Cerebellar nuclear complex (tissue), 1 donor: ENCODE data around the gene C9orf72.
"Not testable (repeated sequence)": the region's sequence is repeated elsewhere in the genome, so short reads cannot be mapped to it uniquely, and the experiment has no call there.

Experiments used
- DNase-seq, 2 experiments: peaks; one replicate each; lab custom pipeline; 2025; lab: John Stamatoyannopoulos, UW

Gene C9orf72, protein sequence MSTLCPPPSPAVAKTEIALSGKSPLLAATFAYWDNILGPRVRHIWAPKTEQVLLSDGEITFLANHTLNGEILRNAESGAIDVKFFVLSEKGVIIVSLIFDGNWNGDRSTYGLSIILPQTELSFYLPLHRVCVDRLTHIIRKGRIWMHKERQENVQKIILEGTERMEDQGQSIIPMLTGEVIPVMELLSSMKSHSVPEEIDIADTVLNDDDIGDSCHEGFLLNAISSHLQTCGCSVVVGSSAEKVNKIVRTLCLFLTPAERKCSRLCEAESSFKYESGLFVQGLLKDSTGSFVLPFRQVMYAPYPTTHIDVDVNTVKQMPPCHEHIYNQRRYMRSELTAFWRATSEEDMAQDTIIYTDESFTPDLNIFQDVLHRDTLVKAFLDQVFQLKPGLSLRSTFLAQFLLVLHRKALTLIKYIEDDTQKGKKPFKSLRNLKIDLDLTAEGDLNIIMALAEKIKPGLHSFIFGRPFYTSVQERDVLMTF

DNA sequence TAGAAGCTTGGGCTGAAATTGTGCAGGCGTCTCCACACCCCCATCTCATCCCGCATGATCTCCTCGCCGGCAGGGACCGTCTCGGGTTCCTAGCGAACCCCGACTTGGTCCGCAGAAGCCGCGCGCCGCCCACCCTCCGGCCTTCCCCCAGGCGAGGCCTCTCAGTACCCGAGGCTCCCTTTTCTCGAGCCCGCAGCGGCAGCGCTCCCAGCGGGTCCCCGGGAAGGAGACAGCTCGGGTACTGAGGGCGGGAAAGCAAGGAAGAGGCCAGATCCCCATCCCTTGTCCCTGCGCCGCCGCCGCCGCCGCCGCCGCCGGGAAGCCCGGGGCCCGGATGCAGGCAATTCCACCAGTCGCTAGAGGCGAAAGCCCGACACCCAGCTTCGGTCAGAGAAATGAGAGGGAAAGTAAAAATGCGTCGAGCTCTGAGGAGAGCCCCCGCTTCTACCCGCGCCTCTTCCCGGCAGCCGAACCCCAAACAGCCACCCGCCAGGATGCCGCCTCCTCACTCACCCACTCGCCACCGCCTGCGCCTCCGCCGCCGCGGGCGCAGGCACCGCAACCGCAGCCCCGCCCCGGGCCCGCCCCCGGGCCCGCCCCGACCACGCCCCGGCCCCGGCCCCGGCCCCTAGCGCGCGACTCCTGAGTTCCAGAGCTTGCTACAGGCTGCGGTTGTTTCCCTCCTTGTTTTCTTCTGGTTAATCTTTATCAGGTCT, at the start of gene C9orf72:
Gene C9orf72 (minus strand): TSS at position 564 of the 716 bp plus-strand sequence. CDS start 6,361 bp downstream, outside the sequence.
- peak in 1 of 2 experiments; percentile 64 for DNase-seq

DNA sequence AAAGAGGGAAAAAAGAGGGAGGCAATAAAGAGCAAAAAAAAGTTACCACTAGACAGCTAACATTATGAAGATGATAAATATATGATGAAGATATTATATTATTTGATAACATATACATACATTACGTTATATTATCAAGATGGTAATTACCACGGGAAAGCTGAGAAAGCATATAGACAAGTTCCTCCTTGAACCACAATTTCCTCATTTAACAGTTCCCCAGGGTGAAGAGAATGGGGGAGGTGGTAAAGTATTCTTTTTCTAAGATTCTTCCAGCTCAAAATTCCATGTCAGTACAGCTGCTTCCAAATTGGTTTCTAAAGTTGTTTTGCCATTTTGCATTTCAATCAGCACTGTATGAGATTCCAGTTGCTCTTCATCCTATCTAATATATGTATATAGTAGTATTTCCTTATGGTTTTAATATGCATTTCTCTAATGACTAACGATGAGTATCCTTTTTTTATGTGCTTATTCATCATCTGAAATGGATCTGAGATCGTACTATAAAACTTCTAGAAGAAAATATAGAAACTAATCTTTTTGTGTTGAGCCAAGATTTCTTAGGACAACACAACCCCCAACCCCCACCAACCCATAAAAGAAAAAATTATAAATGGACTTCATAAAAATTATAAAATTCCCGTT, 49.5 kb upstream of the C9orf72 start:
- no peak for DNase-seq

DNA sequence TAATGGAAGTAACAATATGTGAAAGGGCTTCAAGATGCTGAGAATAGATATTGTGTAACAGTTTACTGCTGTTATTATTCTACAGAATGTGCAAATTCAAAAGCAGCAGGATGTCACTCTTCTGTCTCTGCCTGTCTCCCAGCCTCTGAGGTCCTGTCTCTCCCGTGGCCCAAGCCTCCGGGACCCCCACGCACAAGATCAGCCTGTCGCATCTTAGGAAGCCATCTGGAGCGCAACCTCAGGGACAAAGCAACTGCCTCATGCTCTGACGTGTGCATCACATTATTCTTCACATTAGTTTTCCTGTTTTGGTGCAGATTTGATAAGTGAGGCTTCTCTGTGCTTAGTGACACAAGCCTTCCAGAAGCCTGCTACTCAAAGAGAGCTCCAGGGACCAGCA, 46.5 kb upstream of the C9orf72 start:
- DNase-seq: no peak

GRCh38 chr9:27618066-27618465, 44.8 kb upstream of the C9orf72 start:
- DNase-seq: no peak

DNA sequence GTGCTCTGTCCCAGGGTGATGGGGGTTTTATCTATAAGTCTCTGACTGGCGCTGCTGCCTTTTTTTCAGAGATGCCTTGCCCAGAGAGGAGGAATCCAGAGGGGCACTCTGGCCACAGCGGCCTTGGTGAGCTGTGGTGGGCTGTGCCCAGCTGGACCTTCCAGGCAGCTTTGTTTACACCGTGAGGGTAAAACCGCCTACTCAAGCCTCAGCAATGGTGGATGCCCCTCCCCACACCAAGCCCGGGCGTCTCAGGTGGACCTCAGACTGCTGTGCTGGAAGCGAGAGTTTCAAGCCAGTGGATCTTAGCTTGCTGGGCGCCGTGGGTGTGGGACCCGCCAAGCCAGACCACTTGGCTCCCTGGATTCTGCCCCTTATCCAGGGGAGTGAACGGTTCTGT, 41.3 kb upstream of the C9orf72 start:
- DNase-seq: no peak

DNA sequence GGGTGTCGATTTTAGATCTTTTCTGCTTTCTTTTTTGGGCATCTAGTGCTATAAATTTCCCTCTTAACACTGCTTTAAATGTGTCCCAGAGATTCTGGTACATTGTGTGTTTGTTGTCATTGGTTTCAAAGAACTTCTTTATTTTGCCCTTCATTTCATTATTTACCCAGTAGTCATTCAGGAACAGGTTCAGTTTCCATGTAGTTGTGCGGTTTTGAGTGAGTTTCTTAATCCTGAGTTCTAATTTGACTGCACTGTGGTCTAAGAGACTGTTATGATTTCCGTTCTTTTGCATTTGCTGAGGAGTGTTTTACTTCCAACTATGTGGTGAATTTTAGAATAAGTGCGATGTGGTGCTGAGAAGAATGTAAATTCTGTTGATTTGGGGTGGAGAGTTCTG, 38.8 kb upstream of the C9orf72 start:
- not testable (repeated sequence) for DNase-seq

GRCh38 chr9:27610622-27611021, 37.3 kb upstream of the C9orf72 start:
- no peak for DNase-seq

GRCh38 chr9:27602954-27603353, 29.7 kb upstream of the C9orf72 start:
- no peak for DNase-seq

DNA sequence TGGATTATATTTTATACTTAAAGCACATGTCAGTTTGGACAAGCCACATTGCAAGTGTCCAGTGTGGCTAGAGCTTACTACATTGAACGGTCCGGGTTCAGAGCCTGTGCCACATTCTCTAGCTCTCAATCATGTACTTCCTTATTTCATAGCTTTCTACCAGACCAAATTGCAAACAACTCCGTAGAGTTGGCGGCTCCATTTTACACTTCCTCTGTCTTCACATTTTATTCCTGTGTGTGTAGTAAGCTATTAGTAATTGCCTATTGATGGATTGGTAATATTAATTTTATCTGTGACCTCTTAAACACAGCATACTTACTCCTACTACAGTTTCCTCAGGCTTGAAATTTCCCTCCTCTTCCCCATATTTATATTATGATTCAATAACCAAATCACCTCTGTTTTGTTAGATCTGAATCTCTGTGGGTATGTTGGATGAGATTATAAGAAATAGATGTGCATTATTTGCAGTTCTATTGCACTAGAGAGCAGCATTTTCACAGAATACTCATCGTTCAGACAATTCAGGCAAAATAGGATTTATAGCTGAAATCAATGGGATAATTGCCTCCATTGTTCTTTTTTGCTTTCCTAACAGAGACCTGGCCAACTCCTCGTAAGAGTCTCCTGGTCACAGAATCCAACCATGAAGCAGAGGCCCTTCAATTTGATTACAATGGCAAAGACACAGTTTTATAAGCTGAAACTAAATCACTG, 29.0 kb upstream of the C9orf72 start:
- no peak for DNase-seq

DNA sequence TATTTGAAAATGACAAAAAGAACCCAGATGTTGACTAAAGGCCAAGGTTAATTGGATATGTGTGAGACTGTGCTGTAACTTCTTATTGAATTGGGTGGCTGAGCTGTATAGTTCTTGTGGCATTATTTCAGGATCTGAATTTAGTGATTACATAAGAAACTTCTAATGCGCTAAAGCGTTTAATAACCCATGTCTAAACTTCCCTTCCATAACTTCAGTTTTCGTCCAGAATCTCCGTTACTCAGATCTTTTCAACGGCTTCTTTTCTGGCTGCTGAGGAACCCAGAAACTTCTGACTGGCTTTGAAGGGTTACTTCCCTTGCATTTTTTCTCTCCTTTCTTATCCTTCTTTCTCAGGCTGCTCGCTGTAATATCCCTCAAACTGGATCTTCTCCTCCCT, 28.1 kb upstream of the C9orf72 start:
- DNase-seq: no peak

GRCh38 chr9:27600256-27600655, 27.0 kb upstream of the C9orf72 start:
- no peak for DNase-seq

DNA sequence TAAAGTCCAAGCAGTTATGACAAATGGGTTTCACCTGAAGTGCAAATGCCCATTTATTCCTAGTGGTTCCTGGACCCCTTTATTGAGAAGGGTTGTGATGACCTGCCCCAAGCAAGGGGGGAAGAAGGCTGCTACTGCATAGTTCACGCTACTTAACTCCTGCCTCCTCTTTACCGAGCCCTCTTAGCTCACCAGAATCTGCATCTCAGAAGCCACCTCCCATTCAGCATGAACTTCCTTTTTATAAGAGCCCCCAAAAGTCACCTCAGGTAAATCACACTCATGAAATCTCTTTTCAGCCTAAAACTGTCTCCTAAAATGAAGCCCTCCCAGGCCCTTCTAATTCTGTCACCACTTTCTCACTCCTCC, 26.6 kb upstream of the C9orf72 start:
- no peak for DNase-seq

GRCh38 chr9:27599102-27599869, 26.0 kb upstream of the C9orf72 start:
- no peak for DNase-seq

DNA sequence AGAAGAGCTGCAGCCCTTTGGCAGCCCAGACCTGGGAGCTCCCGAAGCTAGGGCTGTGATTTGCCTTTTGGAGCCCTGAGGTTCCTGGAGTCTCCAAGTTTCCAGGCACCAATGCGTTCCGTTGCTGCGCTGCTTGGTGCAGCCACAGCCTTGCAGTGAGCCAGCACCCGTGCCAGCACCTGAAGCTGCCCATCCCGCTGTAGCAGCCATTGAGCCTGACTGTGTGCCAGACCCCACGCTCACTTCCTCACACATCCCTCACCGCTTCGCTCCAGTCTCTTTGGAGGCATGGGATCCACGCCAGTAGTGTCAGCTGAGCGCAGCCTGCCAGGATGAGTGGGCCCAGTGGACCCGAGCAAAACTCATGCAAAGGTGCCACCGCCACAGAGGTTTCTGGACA, 22.5 kb upstream of the C9orf72 start:
- no peak for DNase-seq

DNA sequence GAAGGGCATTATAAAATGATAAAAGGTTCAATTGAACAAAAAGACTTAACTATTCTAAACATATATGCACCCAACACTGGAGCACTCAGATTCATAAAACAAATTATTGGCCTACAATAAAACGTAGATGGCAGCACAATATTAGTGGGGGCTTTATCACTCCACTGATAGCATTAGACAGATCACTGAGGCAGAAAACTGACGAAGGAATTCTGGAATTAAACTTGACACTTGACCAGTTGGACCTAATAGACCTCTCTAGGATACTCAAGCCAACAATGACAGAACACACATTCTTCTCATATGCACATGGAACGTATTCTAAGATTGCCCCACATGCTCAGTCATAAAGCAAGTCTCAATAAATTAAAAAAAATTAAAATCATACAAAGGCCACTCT, 18.4 kb upstream of the C9orf72 start:
- no peak for DNase-seq

GRCh38 chr9:27591093-27591492, 17.8 kb upstream of the C9orf72 start:
- no peak for DNase-seq

DNA sequence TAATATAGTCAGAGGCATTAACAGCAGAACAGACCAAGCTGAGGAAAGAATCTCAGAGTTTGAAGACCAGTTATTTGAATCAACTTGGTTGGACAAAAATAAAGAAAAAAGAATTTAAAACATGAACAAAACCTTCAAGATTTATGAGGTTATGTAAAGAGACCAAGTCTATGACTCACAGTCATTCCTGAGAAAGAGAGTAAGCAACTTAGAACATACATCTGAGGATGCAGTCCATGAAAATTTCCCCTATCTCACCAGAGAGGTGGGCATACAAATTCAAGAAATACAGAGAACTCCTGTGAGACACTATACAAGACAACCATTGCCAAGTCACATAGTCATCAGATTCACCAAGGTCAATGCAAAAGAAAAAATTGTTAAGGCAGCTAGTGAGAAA, 17.4 kb upstream of the C9orf72 start:
- no peak for DNase-seq

DNA sequence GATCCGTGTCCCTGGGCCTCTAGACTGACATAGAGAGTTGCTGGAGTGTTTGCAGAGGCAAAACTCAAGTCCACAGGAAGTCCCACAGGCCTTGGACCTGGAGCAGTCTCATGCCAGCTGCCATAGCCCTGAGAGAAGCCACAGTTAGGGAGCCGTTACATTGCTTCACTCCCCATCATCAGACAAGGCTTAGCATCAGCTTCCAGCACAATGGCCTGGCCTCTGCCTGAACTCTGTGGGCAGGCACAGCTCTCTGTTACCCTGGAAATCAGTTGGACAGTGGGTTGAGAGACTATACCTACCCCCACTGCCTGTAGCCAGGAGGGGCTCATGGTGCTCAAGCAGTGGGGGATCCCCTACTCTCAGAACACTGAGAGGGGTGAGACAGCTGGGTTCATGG, 16.2 kb upstream of the C9orf72 start:
- DNase-seq: no peak

- no peak for DNase-seq
Measured at GRCh38 chr9:27586304-27586703, 13.0 kb upstream of the C9orf72 start.

DNA sequence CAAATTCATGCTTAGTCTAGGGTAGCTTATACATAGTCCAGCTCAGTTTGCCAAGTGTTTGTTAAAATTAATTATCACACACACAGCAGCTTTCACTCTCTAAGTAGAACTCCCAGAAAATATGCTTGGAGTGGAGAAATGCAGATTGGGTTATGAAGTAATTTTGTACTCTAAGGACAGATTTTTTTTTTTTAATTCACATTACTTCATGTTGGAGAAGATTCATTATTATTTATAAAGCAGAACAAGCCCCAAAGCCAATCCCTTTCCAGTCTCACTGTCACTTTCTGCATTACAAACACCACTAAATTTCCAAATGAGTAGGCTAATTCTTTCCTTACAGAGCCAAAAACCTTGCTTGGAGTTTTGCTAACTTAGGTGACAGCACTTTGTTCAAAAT, 11.7 kb upstream of the C9orf72 start:
- no peak for DNase-seq

- no peak for DNase-seq
Measured at GRCh38 chr9:27582794-27583193, 9.5 kb upstream of the C9orf72 start.
